NCI-H748 treated with DMSO at 0.1 percent for 48 hours (cell line): ENCODE measurements around the gene HIRA.
"Not testable (repeated sequence)": the region's sequence is repeated elsewhere in the genome, so short reads cannot be mapped to it uniquely, and the experiment has no call there.

Source experiments
- DNase-seq: peaks from one replicate; lab custom pipeline; 2025; lab: John Stamatoyannopoulos, UW

Gene HIRA

GRCh38 chr22:19355413-19356157 is 75.9 kb downstream of the HIRA start:
- DNase-seq, result no peak

GRCh38 chr22:19354201-19354600 is 77.3 kb downstream of the HIRA start:
- no peak for DNase-seq

- DNase-seq, result no peak
Measured at GRCh38 chr22:19353363-19354131, 78.0 kb downstream of the HIRA start.

GRCh38 chr22:19352766-19353165 is 78.8 kb downstream of the HIRA start:
- no peak for DNase-seq

- DNase-seq, result no peak
Measured at GRCh38 chr22:19352217-19352616, 79.3 kb downstream of the HIRA start.

- DNase-seq, result no peak
Measured at GRCh38 chr22:19351604-19352003, 79.9 kb downstream of the HIRA start.

GRCh38 chr22:19350947-19351346 is 80.6 kb downstream of the HIRA start:
- no peak for DNase-seq

- DNase-seq, result no peak
Measured at GRCh38 chr22:19350476-19350859, 81.1 kb downstream of the HIRA start.

GRCh38 chr22:19349778-19350475 is 81.6 kb downstream of the HIRA start:
- DNase-seq, result no peak

GRCh38 chr22:19346677-19347265 is 84.8 kb downstream of the HIRA start:
- DNase-seq, result no peak

GRCh38 chr22:19344420-19344819 is 87.1 kb downstream of the HIRA start:
- DNase-seq, result no peak

GRCh38 chr22:19343470-19343869 is 88.1 kb downstream of the HIRA start:
- DNase-seq, result no peak

- DNase-seq, result peak; percentile 5
Measured at GRCh38 chr22:19341500-19341899, 90.0 kb downstream of the HIRA start.

GRCh38 chr22:19337137-19337536 is 94.4 kb downstream of the HIRA start:
- DNase-seq, result no peak

GRCh38 chr22:19336133-19337075 is 95.1 kb downstream of the HIRA start:
- no peak for DNase-seq

- no peak for DNase-seq
Measured at GRCh38 chr22:19331975-19332374, 99.6 kb downstream of the HIRA start.

- no peak for DNase-seq
Measured at GRCh38 chr22:19331474-19331873, 100.1 kb downstream of the HIRA start.

- DNase-seq, result no peak
Measured at GRCh38 chr22:19330865-19331418, 100.6 kb downstream of the HIRA start.

GRCh38 chr22:19330205-19330604 is 101.3 kb downstream of the HIRA start:
- DNase-seq, result not testable (repeated sequence)

- DNase-seq, result no peak
Measured at GRCh38 chr22:19329454-19329853, 102.1 kb downstream of the HIRA start.
